Measurements from ENCODE around the gene PI4KA.
"Not testable (repeated sequence)": the region's sequence is repeated elsewhere in the genome, so short reads cannot be mapped to it uniquely, and the experiment has no call there.

The PI4KA gene

GRCh38 chr22:20745119-20745518, 113.5 kb downstream of the PI4KA start:
- no peak for DNase-seq

- DNase-seq = no peak
Observed at GRCh38 chr22:20744456-20744855, 114.2 kb downstream of the PI4KA start.

GRCh38 chr22:20742764-20743163, 115.8 kb downstream of the PI4KA start:
- DNase-seq = no peak

GRCh38 chr22:20741634-20742581, 116.7 kb downstream of the PI4KA start:
- peak; percentile 20 for DNase-seq

GRCh38 chr22:20741008-20741633, 117.5 kb downstream of the PI4KA start:
- DNase-seq = no peak

GRCh38 chr22:20740222-20740951, 118.2 kb downstream of the PI4KA start:
- DNase-seq = no peak

GRCh38 chr22:20738394-20739089, 120.1 kb downstream of the PI4KA start:
- peak; percentile 77 for DNase-seq

- DNase-seq = not testable (repeated sequence)
Observed at GRCh38 chr22:20736891-20737290, 121.7 kb downstream of the PI4KA start.

- DNase-seq = not testable (repeated sequence)
Observed at GRCh38 chr22:20735356-20736162, 123.1 kb downstream of the PI4KA start.

- not testable (repeated sequence) for DNase-seq
Observed at GRCh38 chr22:20732431-20732830, 126.2 kb downstream of the PI4KA start.

GRCh38 chr22:20729194-20729593, 129.4 kb downstream of the PI4KA start:
- DNase-seq = no peak

- DNase-seq = no peak
Observed at GRCh38 chr22:20728523-20729190, 130.0 kb downstream of the PI4KA start.

GRCh38 chr22:20727118-20728015, 131.2 kb downstream of the PI4KA start:
- DNase-seq = no peak

- no peak for DNase-seq
Observed at GRCh38 chr22:20725987-20726558, 132.5 kb downstream of the PI4KA start.

GRCh38 chr22:20724676-20725454, 133.7 kb downstream of the PI4KA start:
- DNase-seq = no peak

GRCh38 chr22:20721409-20722218, 137.0 kb downstream of the PI4KA start:
- DNase-seq = no peak

GRCh38 chr22:20720692-20721408, 137.8 kb downstream of the PI4KA start:
- no peak for DNase-seq

Data from MV-4-11 (cell line).